Mammary epithelial cell (primary cell): ENCODE measurements around the gene TSSC4.

Source experiments
- CTCF ChIP-seq, 2 donors: IDR thresholded peaks in 1 of 2; conservative IDR thresholded peaks in 1 of 2; 2 replicates each; pipeline ENCODE4 v1.5.1; 2011 to 2012; ENCODE audit warnings: inconsistent platforms in 2 of 2, low read length in 2 of 2, mild to moderate bottlenecking in 2 of 2, control low read depth in 1 of 2, low read depth in 1 of 2; ENCODE audit not compliant: insufficient read depth in 1 of 2; ENCODE audit errors: extremely low read depth in 1 of 2
- EZH2 ChIP-seq: IDR thresholded peaks from 2 replicates; pipeline ENCODE4 v1.6.1; 2012; ENCODE audit warnings: low read length, inconsistent platforms, borderline replicate concordance

DNA sequence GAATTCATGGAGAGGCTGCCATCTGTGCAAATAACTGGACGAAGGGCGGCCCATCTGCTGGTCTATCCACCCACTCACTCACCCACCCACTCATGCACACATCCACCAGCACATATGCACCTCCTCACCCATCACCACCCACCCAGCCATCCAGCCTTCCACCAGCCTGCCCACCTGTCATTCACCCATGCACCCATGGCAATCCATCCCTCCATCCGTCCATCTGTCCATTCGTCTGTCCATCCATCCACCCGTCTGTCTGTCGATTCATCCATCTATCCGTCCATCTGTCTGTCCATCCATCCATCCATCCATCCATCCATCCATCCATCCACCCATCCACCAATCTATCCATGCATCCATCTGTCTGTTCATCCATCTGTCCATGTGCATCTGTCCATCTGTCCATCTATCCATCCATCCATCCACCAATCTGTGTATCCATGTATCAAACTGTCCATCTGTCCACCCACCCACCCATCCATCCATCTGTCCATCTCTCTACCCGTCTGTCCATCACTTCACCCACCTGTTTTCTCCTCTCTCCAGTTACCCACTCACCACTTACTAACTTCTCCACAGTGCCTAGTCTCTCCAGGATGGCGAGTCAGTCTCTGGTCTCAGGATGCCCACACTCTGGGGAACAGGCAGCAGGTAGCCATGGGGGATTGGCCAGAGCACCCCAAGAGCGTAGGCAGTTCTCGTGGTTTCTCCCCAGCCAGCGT is 34.9 kb downstream of the TSSC4 start:
- TF ChIP-seq CTCF (conservative IDR thresholded peaks at IDR 0.05 in 1 of 2, IDR thresholded peaks at IDR 0.05 in 1 of 2; ENCODE audit: extremely low read depth in 1 of 2, insufficient read depth in 1 of 2, low read depth in 1 of 2, low read length in 2 of 2) (no peak), EZH2 (no peak)
